ENCODE results near the gene ANKRD12. TPM values are rescaled to one million over a fixed set of nuclear protein-coding genes. Genes with fewer than 3 reads are reported as not detected.

The ANKRD12 gene
- polyA plus RNA-seq, 1 donor from 2014 or later: 32.3 TPM

GRCh38 chr18:9221040-9221439 lies 84.5 kb downstream of the ANKRD12 start:
- H3K9ac ChIP-seq (ENCODE audit: low read length): no peak overlapping the region
- no peak overlapping the region for H2AFZ ChIP-seq (ENCODE audit: low read depth, low read length)
- H3K9me3 ChIP-seq (ENCODE audit: low read length): no peaks in the 10 kb centered on the region
- H3F3A ChIP-seq (ENCODE audit: insufficient read depth, low read length, poor library complexity, severe bottlenecking): no peaks in the 10 kb centered on the region
- no peaks in the 10 kb centered on the region for H3K9me2 ChIP-seq (ENCODE audit: insufficient read depth, low read length)
- no peak overlapping the region for H3K27ac ChIP-seq (ENCODE audit: low read length)
- no peak overlapping the region for H3K4me2 ChIP-seq (ENCODE audit: low read length)
- peaks cover 6% of the 10 kb centered on the region for H3K36me3 ChIP-seq (ENCODE audit: insufficient read depth, low read length)
- TF ChIP-seq CTCF (IDR thresholded peaks at IDR 0.05; ENCODE audit: poor library complexity, severe bottlenecking): no peak
- TF ChIP-seq SMC3 (conservative IDR thresholded peaks at IDR 0.05; ENCODE audit: poor library complexity): no peak
- no peak for TF ChIP-seq TAF1 (IDR thresholded peaks at IDR 0.05; ENCODE audit: low read depth)
- no peak for TF ChIP-seq POLR2AphosphoS5 (IDR thresholded peaks at IDR 0.05)
- no peak for TF ChIP-seq EZH2 (IDR thresholded peaks at IDR 0.05; ENCODE audit: borderline replicate concordance, insufficient read depth, low read length, poor library complexity, severe bottlenecking)
- no peak for TF ChIP-seq MXI1 (conservative IDR thresholded peaks at IDR 0.05; ENCODE audit: poor library complexity, severe bottlenecking)
- no peak for TF ChIP-seq REST (IDR thresholded peaks at IDR 0.05; ENCODE audit: borderline replicate concordance)
- no peak for TF ChIP-seq RAD21 (conservative IDR thresholded peaks at IDR 0.05)
- no peak for TF ChIP-seq EP300 (conservative IDR thresholded peaks at IDR 0.05; ENCODE audit: poor library complexity, severe bottlenecking)
- H4K20me1 ChIP-seq (ENCODE audit: insufficient read depth): no peaks in the 10 kb centered on the region
- H3K27me3 ChIP-seq (ENCODE audit: insufficient read depth, low read depth, low read length): no peaks in the 10 kb centered on the region
- no peaks in the 10 kb centered on the region for H3K79me2 ChIP-seq (replicated peaks; ENCODE audit: insufficient read depth, low read length)
- H3K4me3 ChIP-seq (ENCODE audit: low read length): no peak overlapping the region

GRCh38 chr18:9221661-9222060 lies 85.1 kb downstream of the ANKRD12 start:
- Histone ChIP-seq H2AFZ (ENCODE audit: low read depth, low read length) (no peak overlapping the region), H3K27me3 (ENCODE audit: insufficient read depth, low read depth, low read length) (no peaks in the 10 kb centered on the region), H3K4me3 (ENCODE audit: low read length) (no peak overlapping the region), H4K20me1 (ENCODE audit: insufficient read depth) (no peaks in the 10 kb centered on the region), H3K4me2 (ENCODE audit: low read length) (no peak overlapping the region), H3K9me2 (ENCODE audit: insufficient read depth, low read length) (no peaks in the 10 kb centered on the region), H3F3A (ENCODE audit: insufficient read depth, low read length, poor library complexity, severe bottlenecking) (no peaks in the 10 kb centered on the region), H3K27ac (ENCODE audit: low read length) (no peak overlapping the region), H3K79me2 (replicated peaks; ENCODE audit: insufficient read depth, low read length) (no peaks in the 10 kb centered on the region), H3K9ac (ENCODE audit: low read length) (no peak overlapping the region), H3K36me3 (ENCODE audit: insufficient read depth, low read length) (peaks cover 6% of the 10 kb centered on the region), H3K9me3 (ENCODE audit: low read length) (no peaks in the 10 kb centered on the region)
- TF ChIP-seq CTCF (IDR thresholded peaks at IDR 0.05; ENCODE audit: poor library complexity, severe bottlenecking) (no peak), SMC3 (conservative IDR thresholded peaks at IDR 0.05; ENCODE audit: poor library complexity) (no peak), EZH2 (IDR thresholded peaks at IDR 0.05; ENCODE audit: borderline replicate concordance, insufficient read depth, low read length, poor library complexity, severe bottlenecking) (no peak), REST (IDR thresholded peaks at IDR 0.05; ENCODE audit: borderline replicate concordance) (no peak), POLR2AphosphoS5 (IDR thresholded peaks at IDR 0.05) (no peak), MXI1 (conservative IDR thresholded peaks at IDR 0.05; ENCODE audit: poor library complexity, severe bottlenecking) (no peak)

Measured in neural cell (in vitro differentiated cells).